H1 (cell line): ENCODE results near the gene LGALS12. TPM values are rescaled to one million over a fixed set of nuclear protein-coding genes. Genes with fewer than 3 reads are reported as not detected.

ENCODE experiments used
- CTCF ChIA-PET: fragments of 300-600 bp; sonication (Branson Sonifier 250); formaldehyde crosslinking; loops from one replicate; lab custom pipeline; 2021; ENCODE audit not compliant: partially characterized antibody; lab: Charles Lee
- POLR2A ChIA-PET: fragments of 300-600 bp; sonication (Branson Sonifier 250); formaldehyde crosslinking; loops from one replicate; lab custom pipeline; 2021; ENCODE audit warnings: inconsistent platforms; ENCODE audit not compliant: partially characterized antibody; lab: Charles Lee
- DNase-seq, 2 experiments: peaks; one replicate each; pipeline versions ENCODE4 v3.0.0 to v3.0.0-alpha.2; 2010 to 2022; ENCODE audit warnings: low spot score in 2 of 2, low read depth in 1 of 2, mixed read lengths in 1 of 2
- FAIRE-seq: peaks from 2 replicates; lab custom pipeline; 2011; peaks lifted over from hg19 to GRCh38; lab: Jason Lieb, UNC
- H2AFZ ChIP-seq: 2 replicates; pipeline ENCODE4 v1.8.1; 2012; ENCODE audit warnings: low read length, inconsistent platforms
- H2AK5ac ChIP-seq: 2 replicates; pipeline ENCODE4 v1.6.1; 2013; ENCODE audit warnings: low read depth, low read length
- H2BK120ac ChIP-seq: replicated peaks from 2 replicates; pipeline ENCODE3; 2013; ENCODE audit warnings: low read depth, low read length, inconsistent platforms
- H2BK12ac ChIP-seq: 2 replicates; pipeline ENCODE4 v1.6.1; 2013; ENCODE audit warnings: low read depth, low read length
- H2BK15ac ChIP-seq: 2 replicates; pipeline ENCODE4 v1.6.1; 2013; ENCODE audit warnings: low read length
- H2BK20ac ChIP-seq: 2 replicates; pipeline ENCODE4 v1.6.1; 2013; ENCODE audit warnings: low read length
- H2BK5ac ChIP-seq: 2 replicates; pipeline ENCODE4 v1.6.1; 2013; ENCODE audit warnings: low read depth, low read length
- H3K14ac ChIP-seq: 2 replicates; pipeline ENCODE4 v1.6.1; 2013; ENCODE audit warnings: inconsistent platforms; ENCODE audit not compliant: insufficient read length
- H3K18ac ChIP-seq: 2 replicates; pipeline ENCODE4 v1.6.1; 2013; ENCODE audit warnings: low read length; ENCODE audit errors: extremely low read depth
- H3K23ac ChIP-seq: 2 replicates; pipeline ENCODE4 v1.6.1; 2013; ENCODE audit warnings: inconsistent platforms; ENCODE audit not compliant: insufficient read length
- H3K23me2 ChIP-seq: 2 replicates; pipeline ENCODE4 v1.6.1; 2013; ENCODE audit warnings: low read depth, low read length
- H3K27ac ChIP-seq: 2 replicates; pipeline ENCODE4 v1.6.1; 2011; ENCODE audit warnings: low read depth, low read length, inconsistent platforms
- H3K27me3 ChIP-seq, 4 experiments: replicated peaks in 1 of 4; 1 replicate in 1 of 4; 2 replicates in 3 of 4; pipeline versions ENCODE4 v1.6.1 to v1.8.1; 2011 to 2013; ENCODE audit warnings: low read length in 3 of 4, mild to moderate bottlenecking in 3 of 4, inconsistent platforms in 2 of 4, mixed read lengths in 2 of 4, moderate library complexity in 1 of 4; ENCODE audit not compliant: control insufficient read depth in 3 of 4, insufficient read depth in 3 of 4; ENCODE audit errors: extremely low read depth in 1 of 4
- H3K36me3 ChIP-seq, 4 experiments: 2 replicates each; pipeline versions ENCODE4 v1.6.1 to v1.8.1; 2011 to 2013; ENCODE audit warnings: mild to moderate bottlenecking in 4 of 4, low read length in 3 of 4, moderate library complexity in 2 of 4, control low read depth in 1 of 4, inconsistent platforms in 1 of 4; ENCODE audit not compliant: insufficient read depth in 4 of 4, control insufficient read depth in 2 of 4
- H3K4ac ChIP-seq: replicated peaks from 2 replicates; pipeline ENCODE3; 2013; ENCODE audit warnings: low read length, low read depth, mixed read lengths, inconsistent platforms; ENCODE audit not compliant: insufficient read length
- H3K4me1 ChIP-seq, 4 experiments: replicated peaks in 1 of 4; 1 replicate in 1 of 4; 2 replicates in 3 of 4; pipeline versions ENCODE4 v1.6.1 to v1.8.1; 2011 to 2013; ENCODE audit warnings: low read length in 3 of 4, inconsistent platforms in 2 of 4, mixed read lengths in 1 of 4; ENCODE audit not compliant: insufficient read depth in 4 of 4, control insufficient read depth in 3 of 4
- H3K4me2 ChIP-seq, 2 experiments: 2 replicates each; pipeline versions ENCODE4 v1.6.1 to v1.8.1; 2011 to 2013; ENCODE audit warnings: low read depth in 2 of 2, low read length in 2 of 2, control low read depth in 1 of 2, inconsistent platforms in 1 of 2, mild to moderate bottlenecking in 1 of 2; ENCODE audit not compliant: insufficient read depth in 1 of 2
- H3K4me3 ChIP-seq, 4 experiments: fragments of 200-600, 300-600 bp in 1 of 4; sonication (generic), shearing (Covaris generic), sonication (Bioruptor Twin) in 1 of 4; 2 replicates each; pipeline versions ENCODE4 v1.5.1 to v1.8.1; 2011 to 2016; ENCODE audit warnings: low read length in 4 of 4, low read depth in 3 of 4, control low read depth in 2 of 4, inconsistent platforms in 2 of 4, mild to moderate bottlenecking in 2 of 4, mixed read lengths in 1 of 4, moderate library complexity in 1 of 4; ENCODE audit not compliant: insufficient read depth in 2 of 4; ENCODE audit errors: extremely low read depth in 1 of 4
- H3K56ac ChIP-seq: replicated peaks from 2 replicates; pipeline ENCODE3; 2013; ENCODE audit warnings: low read depth, mild to moderate bottlenecking, mixed read lengths, low read length, inconsistent platforms; ENCODE audit not compliant: insufficient read length
- H3K79me1 ChIP-seq: 2 replicates; pipeline ENCODE4 v1.6.1; 2013; ENCODE audit warnings: low read depth, low read length, control low read depth
- H3K79me2 ChIP-seq, 2 experiments: 2 replicates each; pipeline versions ENCODE4 v1.6.1 to v1.8.1; 2012 to 2013; ENCODE audit warnings: low read length in 2 of 2, mild to moderate bottlenecking in 2 of 2, inconsistent platforms in 1 of 2; ENCODE audit not compliant: insufficient read depth in 2 of 2, control insufficient read depth in 1 of 2
- H3K9ac ChIP-seq, 4 experiments: replicated peaks in 1 of 4; 1 replicate in 1 of 4; 2 replicates in 3 of 4; pipeline versions ENCODE4 v1.6.1 to v1.8.1; 2011 to 2013; ENCODE audit warnings: low read depth in 3 of 4, low read length in 3 of 4, control low read depth in 2 of 4, mild to moderate bottlenecking in 2 of 4, moderate library complexity in 2 of 4, inconsistent platforms in 1 of 4; ENCODE audit errors: extremely low read depth in 1 of 4
- H3K9me3 ChIP-seq, 2 experiments: 2 replicates each; pipeline versions ENCODE4 v1.6.1 to v1.8.1; 2012 to 2013; ENCODE audit warnings: mild to moderate bottlenecking in 2 of 2, moderate library complexity in 2 of 2, control low read depth in 1 of 2, inconsistent platforms in 1 of 2, low read depth in 1 of 2, low read length in 1 of 2, mixed read lengths in 1 of 2; ENCODE audit not compliant: insufficient read depth in 2 of 2
- H4K20me1 ChIP-seq, 2 experiments: replicated peaks in 1 of 2; 2 replicates each; pipeline versions ENCODE3 to v1.8.1; 2011 to 2013; ENCODE audit warnings: inconsistent platforms in 2 of 2, low read length in 2 of 2, mild to moderate bottlenecking in 1 of 2; ENCODE audit not compliant: insufficient read depth in 2 of 2, control insufficient read depth in 1 of 2
- H4K5ac ChIP-seq: 2 replicates; pipeline ENCODE4 v1.6.1; 2013; ENCODE audit warnings: low read length, low read depth, mixed read lengths, inconsistent platforms; ENCODE audit not compliant: insufficient read length
- H4K8ac ChIP-seq: 2 replicates; pipeline ENCODE4 v1.8.0; 2013; ENCODE audit warnings: mild to moderate bottlenecking, moderate library complexity, low read length, inconsistent platforms; ENCODE audit not compliant: insufficient read depth; ENCODE audit errors: extremely low read depth
- H4K91ac ChIP-seq: replicated peaks from 2 replicates; pipeline ENCODE3; 2013; ENCODE audit warnings: low read length, mixed read lengths, inconsistent platforms; ENCODE audit not compliant: insufficient read length
- BACH1 ChIP-seq: IDR thresholded peaks from 2 replicates; pipeline ENCODE4 v1.6.1; 2012; ENCODE audit warnings: low read length, improper control_type of control experiment
- CTBP2 ChIP-seq: IDR thresholded peaks from 2 replicates; pipeline ENCODE4 v1.7.0; 2011; ENCODE audit warnings: borderline replicate concordance, mild to moderate bottlenecking, moderate library complexity, mixed read lengths, low read length; ENCODE audit not compliant: insufficient read depth, insufficient read length
- CTCF ChIP-seq, 3 experiments: IDR thresholded peaks; 1 replicate in 2 of 3; 2 replicates in 1 of 3; pipeline versions ENCODE4 v1.5.1 to v1.6.1; 2011; ENCODE audit warnings: low read length in 3 of 3, mild to moderate bottlenecking in 3 of 3, inconsistent platforms in 2 of 3, low read depth in 1 of 3, moderate library complexity in 1 of 3; ENCODE audit not compliant: insufficient read depth in 1 of 3; ENCODE audit errors: control extremely low read depth in 1 of 3
- SUZ12 ChIP-seq: fragments of 200-600 bp; sonication (generic); IDR thresholded peaks from 2 replicates; pipeline ENCODE4 v1.6.1; 2012; ENCODE audit warnings: mild to moderate bottlenecking, inconsistent platforms, low read length, moderate library complexity, mixed read lengths
- WGBS, 2 experiments: shearing (Covaris generic) in 1 of 2; methylation state at CpG; one replicate each; pipeline versions ENCODE4 v1.1.6 to v1.1.7; 2013 to 2015; ENCODE audit warnings: low lambda C conversion rate in 2 of 2, mixed read lengths in 2 of 2, inconsistent platforms in 1 of 2, low coverage in 1 of 2, missing lambda C conversion rate in 1 of 2; ENCODE audit not compliant: insufficient replicate concordance in 2 of 2, insufficient coverage in 1 of 2, insufficient read length in 1 of 2; ENCODE audit errors: extremely low coverage in 1 of 2, missing lambda C conversion rate in 1 of 2; 5-methylcytosine and 5-hydroxymethylcytosine counted together
- polyA plus RNA-seq, 7 experiments: library from polyadenylated mRNA; depleted of rRNA in 3 of 7; stranded (reverse) in 5 of 7; unstranded in 2 of 7; fragments of >200 nt in 5 of 7; fragments of 200-250 nt in 2 of 7; gene quantifications; 1 replicate in 5 of 7; 2 replicates in 1 of 7; 4 replicates in 1 of 7; pipeline versions ENCODE4 v1.2.1 to v1.2.3, GENCODE V29; 2011 to 2013; ENCODE audit warnings: missing spikeins in 2 of 7, mixed read lengths in 2 of 7
- total RNA-seq: library from RNA; stranded (reverse); fragmentation: NEBNext Ultra II Directional; extraction: Animal tissue kit (Norgen Biotek cat#: 25700); gene quantifications from 2 replicates; pipeline ENCODE4 v1.2.1, GENCODE V29; 2021
- TF ChIP-seq, protein P1 (sequence below): IDR thresholded peaks from 2 replicates; pipeline ENCODE4 v1.6.1; 2011; ENCODE audit warnings: low read depth, mild to moderate bottlenecking, low read length; ENCODE audit not compliant: insufficient read depth

Gene LGALS12
- total and polyA plus RNA-seq, 2 of the 8 experiments (the other 6 are each of a cell fraction or from before 2014, with no cell fraction given), result 1.6 to 2.9 TPM

DNA sequence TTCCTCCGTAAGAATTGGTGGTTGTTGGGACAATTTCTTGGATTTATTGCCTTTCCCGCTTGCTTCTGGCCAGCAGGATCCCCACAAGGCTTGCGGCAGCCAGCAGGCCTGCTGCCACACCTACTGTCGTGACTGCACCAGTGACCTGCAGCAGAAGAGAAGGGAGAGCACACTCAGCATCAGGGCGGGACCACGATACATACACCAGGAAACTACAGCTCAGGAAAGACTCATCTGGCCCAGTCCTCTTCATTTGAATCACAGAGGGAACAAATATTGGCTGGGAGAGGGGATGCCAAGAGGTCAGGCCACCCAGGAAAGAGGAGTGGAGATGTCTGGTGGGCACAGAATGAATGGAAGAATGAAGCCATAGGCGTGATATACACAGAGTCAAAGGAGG is 47.0 kb downstream of the LGALS12 start:
- TF ChIP-seq SUZ12 (no peak), BACH1 (no peak), CTBP2 (no peak), CTCF (IDR thresholded peaks at IDR 0.05; ENCODE audit: control extremely low read depth in 1 of 3, insufficient read depth in 1 of 3, low read depth in 1 of 3, low read length in 3 of 3) (no peak)
- TF ChIP-seq, protein P1, sequence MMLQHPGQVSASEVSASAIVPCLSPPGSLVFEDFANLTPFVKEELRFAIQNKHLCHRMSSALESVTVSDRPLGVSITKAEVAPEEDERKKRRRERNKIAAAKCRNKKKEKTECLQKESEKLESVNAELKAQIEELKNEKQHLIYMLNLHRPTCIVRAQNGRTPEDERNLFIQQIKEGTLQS, result no peak
- Histone ChIP-seq H3K18ac (no peak overlapping the region), H3K56ac (no peak overlapping the region), H3K14ac (no peak overlapping the region), H3K9ac (no peak overlapping the region), H3K27ac (no peak overlapping the region), H3K4ac (no peak overlapping the region), H2BK20ac (no peak overlapping the region; the same call in none of the 2 replicates), H3K4me1 (peaks cover 0 to 6% (median 2%) of the 10 kb centered on the region in 4 experiments; a peak in 2 of 7 replicates), H4K91ac (no peak overlapping the region), H2AK5ac (no peak overlapping the region), H4K20me1 (no peaks in the 10 kb centered on the region), H3K4me2 (no peak overlapping the region), H3K9me3 (no peaks in the 10 kb centered on the region; a peak in 1 of 4 replicates), H3K36me3 (no peaks in the 10 kb centered on the region), H3K79me1 (no peaks in the 10 kb centered on the region), H3K27me3 (no peaks in the 10 kb centered on the region), H2BK5ac (no peak overlapping the region), H3K23me2 (no peaks in the 10 kb centered on the region), H4K5ac (no peak overlapping the region), H2BK120ac (no peak overlapping the region), H2AFZ (no peak overlapping the region), H2BK12ac (no peak overlapping the region; the same call in 1 of the 2 replicates), H4K8ac (no peak overlapping the region), H2BK15ac (peak overlapping the region; percentile 83; the same call in 1 of the 2 replicates), H3K79me2 (no peaks in the 10 kb centered on the region), H3K23ac (no peak overlapping the region), H3K4me3 (no peak overlapping the region)
- WGBS, 2 experiments, result 82% methylated on average over 7 of the region's 7 CpGs; no CpG with 5 or more reads in 1 of the 2 experiments
- ChIA-PET CTCF (interaction anchor here (1.0 to 1.7 kb wide), 6 partner anchors 14 to 510 kb away, joined by 3 to 6 read pairs (median 4); partner anchors contain the start of gene PLAAT4), POLR2A (interaction anchor here (1.4 to 3.5 kb wide), 3 partner anchors 9 to 16 kb away, joined by 3 to 12 read pairs (median 6); partner anchors contain the start of genes PLAAT2 and PLAAT4)
- DNase-seq (no peak), FAIRE-seq (no peak)
